Stimulated activated CD8-positive, alpha-beta memory T cell treated with anti-CD3 and anti-CD28 coated beads, Interleukin-2, amount 100 ng/mL, for 1 hour (primary cell): ENCODE results near the gene SNED1.

Experiments
- DNase-seq, 2 donors: peaks; one replicate each; pipeline ENCODE4 v3.0.0-alpha.2; 2020; ENCODE audit warnings: low read depth in 2 of 2

The SNED1 gene

DNA sequence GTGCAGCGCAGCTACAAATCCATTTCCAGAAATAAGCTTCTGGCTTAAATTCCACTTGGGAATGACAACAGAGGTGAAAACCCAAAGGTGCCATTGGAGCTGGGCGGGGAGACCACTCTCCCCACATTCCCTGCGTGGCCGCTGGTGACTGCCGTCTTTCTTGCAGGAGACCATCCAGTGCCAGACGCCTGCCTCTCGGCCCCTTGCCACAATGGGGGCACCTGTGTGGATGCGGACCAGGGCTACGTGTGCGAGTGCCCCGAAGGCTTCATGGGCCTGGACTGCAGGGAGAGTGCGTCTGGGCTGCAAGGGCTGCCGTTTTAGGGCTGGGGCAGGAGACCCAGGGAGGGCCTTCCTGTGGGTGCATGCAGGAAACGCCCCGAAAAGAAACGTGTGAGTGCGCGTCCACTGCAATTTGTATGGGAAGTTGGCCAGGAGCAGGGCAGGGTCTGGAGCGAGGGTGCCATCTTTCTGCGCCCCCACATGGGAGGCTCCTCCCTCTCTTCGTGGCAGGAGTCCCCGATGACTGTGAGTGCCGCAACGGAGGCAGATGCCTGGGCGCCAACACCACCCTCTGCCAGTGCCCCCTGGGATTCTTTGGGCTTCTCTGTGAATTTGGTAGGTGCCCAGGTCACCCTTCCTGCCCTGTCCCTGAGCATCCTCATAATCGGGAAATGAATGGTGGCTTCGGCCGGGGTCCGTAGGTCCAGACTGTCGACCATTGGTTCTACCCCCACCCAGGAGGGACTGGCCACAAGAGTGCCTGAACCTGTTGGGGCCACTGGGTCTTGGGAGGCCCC lies 49.9 kb downstream of the SNED1 start:
- no peak for DNase-seq

DNA sequence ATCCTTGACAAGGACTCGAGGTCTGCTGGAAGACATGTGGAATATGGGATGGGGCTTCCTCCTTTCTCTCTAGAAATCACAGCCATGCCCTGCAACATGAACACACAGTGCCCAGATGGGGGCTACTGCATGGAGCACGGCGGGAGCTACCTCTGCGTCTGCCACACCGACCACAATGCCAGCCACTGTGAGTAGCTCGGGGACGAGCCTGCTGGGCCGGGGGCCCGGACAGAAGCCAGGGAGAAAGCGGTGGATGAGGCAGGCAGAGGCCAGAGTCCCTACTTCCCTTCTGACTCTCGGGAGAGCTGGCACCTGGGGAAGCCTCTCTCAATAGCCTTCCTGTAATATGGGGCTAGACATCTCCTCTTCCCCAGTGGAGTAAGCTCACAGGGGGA lies 50.5 kb downstream of the SNED1 start:
- DNase-seq: no peak

DNA sequence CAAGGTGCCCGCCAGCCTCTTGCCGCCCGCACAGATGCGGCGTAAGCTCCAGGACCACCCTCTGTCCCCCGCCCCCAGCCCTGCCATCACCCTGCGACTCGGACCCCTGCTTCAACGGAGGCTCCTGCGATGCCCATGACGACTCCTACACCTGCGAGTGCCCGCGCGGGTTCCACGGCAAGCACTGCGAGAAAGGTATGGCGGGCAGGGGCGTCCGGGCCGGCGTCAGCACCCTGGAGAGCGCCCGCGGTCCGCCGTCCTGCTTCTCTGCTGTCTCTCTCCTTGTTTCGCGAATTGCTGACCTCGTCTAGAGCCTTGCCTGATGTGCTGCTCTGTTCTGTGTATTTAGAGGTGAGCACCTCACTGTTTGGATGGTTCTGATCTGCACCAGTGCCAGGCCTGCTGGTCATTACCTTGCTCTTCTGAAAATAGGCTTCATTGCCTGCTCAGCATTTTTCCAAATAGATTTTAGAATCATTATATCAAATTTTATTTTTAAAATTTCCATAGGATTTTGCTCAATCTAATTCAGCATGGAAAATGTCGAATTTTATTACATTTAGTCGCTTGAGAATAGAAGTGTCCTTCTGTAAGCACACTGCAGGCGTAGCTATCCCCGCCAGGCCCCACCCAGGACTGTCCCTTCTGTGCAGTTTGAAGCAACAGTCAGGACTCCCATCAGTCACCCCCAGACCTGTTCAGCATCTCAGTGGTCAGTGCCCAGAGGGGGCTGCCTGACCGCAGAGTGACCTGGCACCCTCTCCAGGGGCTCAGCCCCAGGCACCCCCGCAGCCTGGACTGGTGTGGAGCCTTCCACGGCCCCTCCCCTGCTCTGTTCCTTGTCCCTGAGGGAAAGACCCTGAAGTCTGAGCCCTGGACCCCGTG lies 51.6 kb downstream of the SNED1 start:
- DNase-seq: no peak

DNA sequence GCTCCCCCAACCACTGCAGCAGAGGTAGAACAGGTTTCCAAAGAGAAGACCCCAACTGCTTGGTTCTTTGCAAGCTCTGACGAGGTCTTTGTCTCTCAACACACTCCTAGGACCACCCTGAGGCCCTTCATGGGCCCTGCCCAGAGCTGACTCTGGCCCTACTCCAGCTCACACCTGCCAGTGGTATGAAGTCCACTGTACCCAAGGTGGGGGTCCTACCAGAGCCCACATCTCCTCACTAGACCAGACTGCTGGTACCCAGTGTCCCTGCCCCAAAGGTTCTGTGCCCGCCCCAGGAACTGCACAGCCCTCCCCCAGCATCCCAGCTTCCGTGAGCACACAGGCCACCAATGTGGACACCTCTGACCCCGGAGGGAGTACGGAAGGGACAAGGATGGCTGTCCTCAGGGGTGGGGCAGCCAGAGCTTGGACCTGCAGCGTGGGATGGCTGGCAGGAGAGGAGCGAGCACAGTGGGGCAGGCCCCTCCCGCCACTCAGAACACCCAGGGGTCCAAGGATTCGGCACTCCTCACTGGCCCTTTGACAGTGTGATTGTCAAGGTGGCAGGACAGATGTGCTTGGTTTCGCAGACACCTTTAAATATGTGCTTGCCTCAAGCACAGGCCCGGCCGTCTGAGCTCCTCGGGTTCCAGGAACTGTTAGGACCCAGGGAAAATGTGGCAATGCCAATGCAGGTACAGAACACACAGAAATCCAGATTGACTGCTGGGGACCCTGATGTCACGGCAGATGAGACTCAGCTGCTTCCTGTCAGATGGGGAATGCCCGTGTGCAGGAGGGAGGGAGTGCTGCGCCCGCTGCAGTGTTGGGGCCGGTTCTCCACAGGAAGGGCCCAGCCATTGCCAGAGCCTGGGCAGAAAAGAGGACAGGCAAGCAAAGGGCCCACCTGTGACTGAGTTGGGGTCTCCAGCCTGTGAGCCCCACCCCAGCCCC lies 52.5 kb downstream of the SNED1 start:
- no peak for DNase-seq

DNA sequence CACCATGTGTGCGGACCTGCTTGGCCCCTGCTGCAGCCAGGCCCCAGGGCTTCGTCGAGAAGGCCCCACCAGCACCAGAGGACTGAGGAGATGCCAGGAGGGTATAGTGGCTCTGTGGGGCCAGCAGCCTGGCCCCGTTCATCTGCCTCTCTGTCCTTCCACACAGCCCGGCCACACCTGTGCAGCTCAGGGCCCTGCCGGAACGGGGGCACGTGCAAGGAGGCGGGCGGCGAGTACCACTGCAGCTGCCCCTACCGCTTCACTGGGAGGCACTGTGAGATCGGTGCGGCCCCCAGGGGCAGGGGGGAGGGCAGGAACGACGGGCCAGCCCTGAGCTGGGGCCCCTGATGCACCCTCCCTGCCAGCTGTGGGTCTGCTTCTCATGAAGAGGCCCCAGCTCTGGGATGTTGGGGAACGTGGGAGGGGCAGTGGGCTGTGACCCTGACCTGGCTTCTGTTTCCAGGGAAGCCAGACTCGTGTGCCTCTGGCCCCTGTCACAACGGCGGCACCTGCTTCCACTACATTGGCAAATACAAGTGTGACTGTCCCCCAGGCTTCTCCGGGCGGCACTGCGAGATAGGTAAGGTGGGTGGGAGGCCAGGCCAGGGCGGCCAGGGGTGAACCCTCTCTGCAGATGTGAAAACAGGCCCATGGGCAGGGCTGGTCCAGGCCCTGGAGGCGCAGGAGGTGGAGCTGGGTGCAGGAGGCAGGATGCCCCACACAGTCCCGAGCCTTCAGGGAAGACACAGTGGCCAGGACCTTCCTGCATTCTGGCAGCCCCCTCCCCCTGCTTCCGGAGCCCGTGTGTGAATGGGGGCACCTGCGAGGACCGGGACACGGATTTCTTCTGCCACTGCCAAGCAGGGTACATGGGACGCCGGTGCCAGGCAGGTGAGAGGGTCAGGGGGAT lies 53.4 kb downstream of the SNED1 start:
- DNase-seq: no peak

DNA sequence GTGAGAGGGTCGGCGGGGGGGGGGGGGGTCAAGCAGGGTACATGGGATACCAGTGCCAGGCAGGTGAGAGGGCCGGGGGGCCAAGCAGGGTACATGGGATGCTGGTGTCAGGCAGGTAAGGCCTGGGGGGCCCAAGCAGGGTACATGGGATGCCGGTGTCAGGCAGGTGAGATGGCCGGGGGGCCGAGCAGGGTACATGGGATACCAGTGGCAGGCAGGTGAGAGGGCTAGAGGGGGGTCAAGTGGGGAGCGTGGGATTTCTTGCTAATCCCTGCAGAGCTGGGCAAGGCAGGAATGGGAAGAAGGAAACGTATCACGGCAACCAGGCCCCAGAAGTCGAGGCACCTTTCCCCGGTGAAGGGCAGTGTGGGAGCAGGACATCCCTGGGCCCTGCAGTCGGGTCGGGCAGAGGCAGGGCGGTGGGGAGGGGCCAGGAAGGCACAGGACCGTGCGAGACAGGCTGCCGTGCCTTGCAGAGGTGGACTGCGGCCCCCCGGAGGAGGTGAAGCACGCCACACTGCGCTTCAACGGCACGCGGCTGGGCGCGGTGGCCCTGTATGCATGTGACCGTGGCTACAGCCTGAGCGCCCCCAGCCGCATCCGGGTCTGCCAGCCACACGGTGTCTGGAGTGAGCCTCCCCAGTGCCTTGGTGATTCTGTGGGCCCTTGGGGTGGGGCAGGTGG lies 54.4 kb downstream of the SNED1 start:
- DNase-seq: no peak

DNA sequence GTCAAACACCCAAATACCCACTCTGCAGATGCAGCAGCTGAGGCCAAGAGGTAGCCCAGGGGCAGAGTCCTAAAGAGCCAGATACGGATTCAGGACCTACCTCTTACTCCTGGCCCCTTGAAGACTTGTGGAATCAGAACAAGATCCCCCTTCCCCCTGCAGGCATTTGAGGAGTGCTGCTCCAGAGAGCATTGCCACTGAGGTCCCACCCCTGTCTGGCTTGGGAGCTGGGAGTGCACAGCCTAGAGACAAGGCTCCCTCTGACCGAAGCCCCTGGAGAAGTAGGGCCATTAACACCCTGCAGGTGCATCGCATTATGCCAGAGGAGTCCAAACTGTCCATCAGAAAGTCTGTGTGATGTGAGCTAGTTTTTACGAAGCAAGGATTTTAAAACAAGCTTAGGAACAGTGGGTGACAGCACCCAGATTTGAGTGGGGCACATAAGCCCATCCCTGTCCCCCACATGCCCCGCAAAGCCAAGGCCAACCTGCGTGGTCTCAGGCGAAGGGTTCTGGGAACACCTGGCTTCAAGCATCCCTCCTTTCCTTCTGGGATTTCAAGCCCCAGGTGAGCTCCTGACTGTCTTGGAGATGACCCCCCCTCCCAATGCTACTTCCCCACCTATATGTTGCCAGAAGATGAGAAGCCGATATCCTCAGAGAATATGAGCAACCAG lies 55.3 kb downstream of the SNED1 start:
- DNase-seq: no peak

DNA sequence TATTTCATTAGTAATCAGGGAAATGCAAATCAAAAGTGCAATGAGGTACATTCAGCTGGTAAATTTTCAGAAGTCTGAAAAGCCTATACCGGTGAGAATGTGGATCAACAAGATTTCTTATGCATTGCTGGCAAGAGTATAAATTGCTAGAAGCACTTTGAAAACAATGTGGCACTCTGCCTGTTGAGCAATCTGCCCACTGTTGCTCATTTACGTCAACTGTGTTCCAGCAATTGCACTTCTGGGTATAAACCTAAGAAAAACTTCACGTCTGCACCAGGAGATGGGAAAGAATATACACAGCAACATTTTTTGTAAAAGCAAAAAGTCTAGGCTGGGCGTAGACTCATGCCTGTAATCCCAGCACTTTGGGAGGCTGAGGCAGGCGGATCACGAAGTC lies 62.9 kb downstream of the SNED1 start:
- DNase-seq: no peak

DNA sequence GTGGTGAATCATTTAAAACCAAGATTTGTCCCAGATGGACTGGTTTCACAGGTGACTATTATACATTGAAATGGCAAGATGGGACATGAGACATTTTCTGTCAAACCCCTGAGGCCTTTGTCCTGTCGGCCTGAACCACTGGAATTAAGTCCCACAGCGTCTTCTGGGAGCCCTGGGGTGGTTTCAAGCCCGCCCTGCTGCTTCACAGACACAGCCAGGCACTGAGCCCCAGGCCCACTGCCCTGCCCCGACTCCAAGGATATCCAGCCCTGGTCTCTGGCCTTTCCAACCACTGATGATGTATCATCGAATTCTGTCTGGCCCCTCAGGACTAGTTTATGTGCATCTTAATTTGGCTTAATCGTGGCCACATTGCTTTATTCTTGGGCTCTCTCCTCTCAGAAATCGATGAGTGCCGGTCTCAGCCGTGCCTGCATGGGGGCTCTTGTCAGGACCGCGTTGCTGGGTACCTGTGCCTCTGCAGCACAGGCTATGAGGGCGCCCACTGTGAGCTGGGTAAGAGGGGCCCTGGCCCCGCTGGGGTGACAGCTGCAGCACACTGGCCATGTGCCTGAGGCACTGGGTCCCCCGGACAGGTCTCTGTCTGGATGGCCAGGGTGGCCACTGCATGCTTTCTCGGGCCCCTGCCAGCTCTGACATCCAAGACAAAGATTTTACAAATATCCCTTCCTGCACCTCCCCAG lies 64.1 kb downstream of the SNED1 start:
- DNase-seq: no peak

DNA sequence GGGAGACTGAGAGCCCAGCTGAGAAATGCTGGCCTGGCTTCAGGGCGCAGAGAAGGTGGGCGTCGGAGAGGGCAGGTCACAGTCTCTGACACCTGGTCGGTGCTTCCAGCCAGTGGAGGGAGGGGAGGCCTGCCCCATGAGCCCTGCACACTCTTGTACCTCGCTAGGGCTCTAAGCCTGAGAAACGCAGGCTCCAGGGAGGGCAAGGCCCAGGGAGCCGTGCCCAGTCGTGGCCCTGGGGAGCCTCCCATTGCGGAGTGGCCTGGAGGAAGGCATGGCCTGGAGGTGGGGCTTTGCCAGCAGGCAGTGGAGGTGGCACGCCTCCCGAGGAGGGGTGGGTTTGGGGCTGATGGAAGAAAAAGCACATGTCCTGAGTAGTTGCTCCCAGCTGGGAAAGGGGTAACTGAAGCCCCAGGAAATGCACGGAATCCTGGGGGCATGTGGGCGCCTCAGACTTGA lies 64.7 kb downstream of the SNED1 start:
- DNase-seq: no peak

DNA sequence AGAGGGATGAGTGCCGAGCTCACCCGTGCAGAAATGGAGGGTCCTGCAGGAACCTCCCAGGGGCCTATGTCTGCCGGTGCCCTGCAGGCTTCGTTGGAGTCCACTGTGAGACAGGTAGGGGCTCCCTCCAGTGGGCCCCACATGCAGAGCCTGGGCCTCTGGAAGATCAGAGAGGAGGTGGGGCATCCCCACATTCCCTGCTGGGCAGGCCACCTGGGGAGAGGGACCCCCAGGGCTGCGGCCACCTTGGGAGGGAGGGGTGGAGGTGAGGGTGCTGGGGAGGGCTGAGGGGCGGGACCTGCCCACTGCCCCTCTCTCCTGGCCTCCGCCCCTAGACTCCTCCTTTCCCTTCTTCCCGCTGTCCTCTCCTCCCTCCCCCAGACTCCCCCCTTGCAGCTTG lies 65.2 kb downstream of the SNED1 start:
- no peak for DNase-seq

DNA sequence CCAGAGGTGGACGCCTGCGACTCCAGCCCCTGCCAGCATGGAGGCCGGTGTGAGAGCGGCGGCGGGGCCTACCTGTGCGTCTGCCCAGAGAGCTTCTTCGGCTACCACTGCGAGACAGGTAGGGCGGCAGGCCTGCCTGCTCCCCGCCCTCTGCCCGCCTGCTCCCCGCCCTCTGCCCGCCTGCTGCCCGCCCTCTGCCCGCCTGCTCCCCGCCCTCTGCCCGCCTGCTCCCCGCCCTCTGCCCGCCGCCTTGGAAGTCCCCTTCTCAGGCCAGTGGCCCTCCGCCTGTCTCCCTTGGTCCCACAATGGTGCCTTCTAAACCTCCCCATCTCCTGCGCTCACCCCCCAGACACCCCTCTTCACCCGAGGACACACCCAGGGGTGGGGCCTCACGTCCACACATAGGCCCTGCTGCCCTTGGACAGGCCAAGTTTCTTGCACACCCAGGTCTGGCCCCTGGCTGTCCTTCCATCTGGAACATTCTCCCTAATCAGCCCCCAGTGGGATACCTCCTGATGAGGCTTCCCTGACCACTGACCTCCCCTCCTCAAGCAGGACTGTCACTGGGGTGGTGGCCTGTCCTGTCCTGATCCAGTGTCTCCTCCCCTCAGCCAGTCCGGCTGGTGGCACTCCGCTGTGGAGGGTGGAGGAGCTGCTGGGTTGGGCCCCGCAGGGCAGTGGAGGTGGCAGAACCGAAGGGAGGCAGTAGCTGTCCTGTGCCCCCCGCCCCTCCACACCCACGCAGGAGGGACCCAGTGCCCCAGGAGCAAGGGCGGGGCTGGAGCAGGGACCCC lies 65.8 kb downstream of the SNED1 start:
- peak in 1 of 2 donors; percentile 23 for DNase-seq

DNA sequence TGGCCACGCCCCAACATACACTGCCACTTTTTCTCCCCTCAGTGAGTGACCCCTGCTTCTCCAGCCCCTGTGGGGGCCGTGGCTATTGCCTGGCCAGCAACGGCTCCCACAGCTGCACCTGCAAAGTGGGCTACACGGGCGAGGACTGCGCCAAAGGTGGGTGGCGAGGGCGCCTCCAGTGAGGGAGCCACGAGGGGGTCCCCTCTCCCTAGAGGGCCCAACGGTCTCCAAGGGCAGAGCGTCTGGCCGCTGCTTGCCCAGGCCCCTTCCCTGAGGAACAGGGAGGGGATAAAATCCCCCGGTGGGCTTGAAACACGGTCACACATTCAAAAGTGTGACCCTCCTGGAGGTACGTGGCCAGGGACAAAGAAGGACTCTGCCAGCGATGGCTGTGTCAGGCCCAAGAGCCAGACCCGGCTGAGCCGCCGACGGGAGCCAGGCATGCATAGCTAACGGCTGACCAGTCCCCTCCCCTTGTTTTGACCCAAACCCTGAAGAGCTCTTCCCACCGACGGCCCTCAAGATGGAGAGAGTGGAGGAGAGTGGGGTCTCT lies 66.5 kb downstream of the SNED1 start:
- DNase-seq: no peak

DNA sequence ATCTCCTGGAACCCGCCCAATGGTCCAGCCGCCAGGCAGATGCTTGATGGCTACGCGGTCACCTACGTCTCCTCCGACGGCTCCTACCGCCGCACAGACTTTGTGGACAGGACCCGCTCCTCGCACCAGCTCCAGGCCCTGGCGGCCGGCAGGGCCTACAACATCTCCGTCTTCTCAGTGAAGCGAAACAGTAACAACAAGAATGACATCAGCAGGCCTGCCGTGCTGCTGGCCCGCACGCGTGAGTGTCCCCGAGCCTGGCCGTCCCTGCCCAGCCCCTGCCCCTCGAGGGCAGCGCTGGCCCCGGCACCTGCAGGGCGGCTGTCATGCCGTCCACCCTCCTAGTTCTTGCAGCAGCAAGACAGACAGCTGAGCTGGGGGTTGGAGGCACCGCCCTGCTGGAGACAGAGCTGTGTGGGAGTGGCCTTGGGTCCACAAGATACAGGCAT lies 67.0 kb downstream of the SNED1 start:
- DNase-seq: no peak

DNA sequence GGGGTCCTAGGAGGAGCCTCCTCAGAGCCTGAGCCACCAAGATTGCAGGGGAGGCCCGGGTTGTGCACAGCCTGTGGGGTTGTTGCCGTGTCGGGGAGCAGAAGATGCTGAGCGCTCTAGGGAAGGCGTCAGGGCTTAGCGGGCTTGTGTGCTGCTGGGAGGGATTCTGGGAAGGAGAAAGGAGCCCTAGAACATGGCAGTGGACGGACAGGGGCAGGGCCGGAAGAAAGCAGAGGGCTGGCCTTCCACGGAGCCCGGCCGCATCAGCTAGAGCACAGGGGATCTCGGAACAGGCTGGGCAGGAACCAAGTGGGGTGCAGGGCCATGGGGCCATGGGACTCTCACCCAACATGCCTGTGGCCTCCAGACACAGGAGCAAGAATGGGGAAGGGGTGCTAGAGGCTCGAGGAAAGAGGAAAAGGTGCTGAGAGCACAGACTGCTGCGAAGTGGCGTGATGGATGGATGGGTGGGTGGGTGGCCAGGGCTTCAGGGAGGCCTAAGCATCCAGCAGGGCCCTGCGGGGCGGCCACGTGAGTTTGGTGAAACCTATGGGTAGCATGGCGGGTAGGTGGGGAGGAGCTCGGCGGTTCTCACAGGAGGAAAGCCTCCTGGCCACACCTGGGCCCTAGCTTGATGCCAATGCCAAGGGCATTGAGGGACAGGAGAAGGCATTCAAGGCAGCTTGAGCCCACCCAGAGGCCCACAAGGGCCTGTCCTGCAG lies 67.9 kb downstream of the SNED1 start:
- no peak for DNase-seq

DNA sequence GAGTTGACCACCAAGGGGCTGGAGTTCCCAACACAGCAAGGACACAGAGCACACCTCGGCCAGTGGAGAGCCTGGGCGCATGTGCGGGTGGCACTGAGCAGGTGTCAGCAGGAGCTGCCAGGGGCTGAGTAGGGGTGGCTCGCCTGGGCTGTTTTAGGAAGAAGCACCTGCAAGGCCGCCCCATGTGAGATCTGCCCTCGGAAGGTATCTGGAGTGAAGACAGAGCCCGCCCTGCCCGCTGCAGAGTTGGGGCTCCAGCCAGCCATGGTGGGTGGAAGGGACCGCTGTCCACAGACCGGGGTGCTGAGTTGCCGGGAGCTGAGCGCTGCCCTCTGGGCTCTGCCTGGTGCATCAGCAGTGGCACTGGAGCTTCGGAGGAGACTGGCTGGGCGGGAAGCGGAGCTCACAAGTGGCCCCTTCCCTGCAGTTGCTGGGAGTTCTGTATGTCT lies 68.5 kb downstream of the SNED1 start:
- DNase-seq: no peak
